Measurements from ENCODE around the gene NBR1.
"Not testable (repeated sequence)": the region's sequence is repeated elsewhere in the genome, so short reads cannot be mapped to it uniquely, and the experiment has no call there.

The NBR1 gene
- total RNA-seq: 235 to 240 reads per million in 2 donors

GRCh38 chr17:43170766-43171585 lies at the start of gene NBR1:
TSS of gene NBR1 (plus strand) at chr17:43171214. CDS start at chr17:43175800, 4,586 bp downstream.
- peak; percentile 55 for DNase-seq

GRCh38 chr17:43125133-43125966 lies 45.7 kb upstream of the NBR1 start, which contains the start of gene BRCA1:
TSS of gene BRCA1 (minus strand) at chr17:43125364. CDS start at chr17:43124096, 1,268 bp downstream.
- peak; percentile 32 for DNase-seq

- DNase-seq: no peak
Observed at GRCh38 chr17:43125967-43126910, 44.8 kb upstream of the NBR1 start.

- peak; percentile 16 for DNase-seq
Observed at GRCh38 chr17:43126911-43127290, 44.1 kb upstream of the NBR1 start.

- not testable (repeated sequence) for DNase-seq
Observed at GRCh38 chr17:43127333-43127876, 43.6 kb upstream of the NBR1 start.

GRCh38 chr17:43129671-43130010 lies 41.4 kb upstream of the NBR1 start:
- DNase-seq: no peak

- no peak for DNase-seq
Observed at GRCh38 chr17:43132117-43132516, 38.9 kb upstream of the NBR1 start.

GRCh38 chr17:43133439-43133838 lies 37.6 kb upstream of the NBR1 start:
- not testable (repeated sequence) for DNase-seq

- no peak for DNase-seq
Observed at GRCh38 chr17:43134774-43135453, 36.1 kb upstream of the NBR1 start.

GRCh38 chr17:43135454-43135819 lies 35.6 kb upstream of the NBR1 start:
- no peak for DNase-seq

GRCh38 chr17:43136574-43136973 lies 34.4 kb upstream of the NBR1 start:
- not testable (repeated sequence) for DNase-seq

GRCh38 chr17:43138531-43138930 lies 32.5 kb upstream of the NBR1 start:
- not testable (repeated sequence) for DNase-seq

GRCh38 chr17:43140396-43141332 lies 30.4 kb upstream of the NBR1 start:
- no peak for DNase-seq

- no peak for DNase-seq
Observed at GRCh38 chr17:43142153-43142552, 28.9 kb upstream of the NBR1 start.

GRCh38 chr17:43143201-43143600 lies 27.8 kb upstream of the NBR1 start:
- DNase-seq: no peak

GRCh38 chr17:43146649-43147048 lies 24.4 kb upstream of the NBR1 start:
- no peak for DNase-seq

GRCh38 chr17:43151880-43152456 lies 19.0 kb upstream of the NBR1 start:
- no peak for DNase-seq

- not testable (repeated sequence) for DNase-seq
Observed at GRCh38 chr17:43153197-43153835, 17.7 kb upstream of the NBR1 start.

- DNase-seq: no peak
Observed at GRCh38 chr17:43155666-43156065, 15.3 kb upstream of the NBR1 start.

- not testable (repeated sequence) for DNase-seq
Observed at GRCh38 chr17:43159232-43159631, 11.8 kb upstream of the NBR1 start.

Data from activated gamma-delta T cell (primary cell).